Fibroblast of the conjunctiva (primary cell): ENCODE data around the gene ACSS1.

Experiments
- DNase-seq: peaks from one replicate; pipeline ENCODE4 v3.0.0-alpha.2; 2010; ENCODE audit warnings: low read depth

ACSS1 gene

DNA sequence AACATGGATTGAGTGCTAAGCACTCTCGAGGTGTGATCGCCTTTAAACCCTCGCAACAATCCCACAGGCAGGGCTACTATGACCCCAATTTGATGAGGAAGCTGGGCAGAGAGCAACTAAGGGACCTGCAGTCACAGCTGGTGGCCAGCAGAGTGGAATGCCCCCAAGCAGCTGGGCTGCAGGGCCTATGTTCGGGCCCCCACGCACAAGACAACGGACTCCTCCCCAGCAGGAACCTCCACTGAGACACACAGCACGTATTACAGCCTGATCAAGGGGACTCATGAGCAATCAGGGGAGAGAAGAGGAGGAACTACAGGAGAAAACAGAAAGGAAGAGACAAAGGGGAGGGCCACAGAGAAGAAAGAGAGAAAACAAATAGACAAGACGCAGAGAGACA lies 87.2 kb downstream of the ACSS1 start:
- DNase-seq, result no peak

DNA sequence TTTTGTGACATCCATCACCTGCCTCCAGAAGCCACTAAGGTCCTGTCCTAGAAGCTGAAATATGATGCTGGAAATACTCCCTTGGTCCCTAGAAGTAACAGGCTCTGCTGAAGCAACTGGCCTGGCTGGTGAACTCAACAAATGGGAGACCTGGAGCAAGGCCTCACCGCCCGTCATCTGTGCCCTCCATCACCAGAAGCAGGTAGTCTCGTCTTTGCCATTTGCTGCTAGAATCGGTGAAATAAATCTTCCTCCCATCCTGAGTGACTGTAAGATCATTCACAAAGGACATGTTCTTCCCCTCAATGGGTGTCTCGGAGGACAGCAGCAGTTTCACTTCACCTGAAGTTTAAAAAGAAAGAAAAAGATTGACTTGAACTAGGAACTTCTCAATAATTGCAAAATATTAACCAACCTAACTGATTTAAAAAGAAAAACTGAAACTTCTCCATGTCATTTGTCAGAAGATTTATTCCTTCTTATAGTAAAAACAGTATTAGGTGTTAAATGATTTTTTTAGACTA lies 87.8 kb downstream of the ACSS1 start:
- DNase-seq, result no peak

DNA sequence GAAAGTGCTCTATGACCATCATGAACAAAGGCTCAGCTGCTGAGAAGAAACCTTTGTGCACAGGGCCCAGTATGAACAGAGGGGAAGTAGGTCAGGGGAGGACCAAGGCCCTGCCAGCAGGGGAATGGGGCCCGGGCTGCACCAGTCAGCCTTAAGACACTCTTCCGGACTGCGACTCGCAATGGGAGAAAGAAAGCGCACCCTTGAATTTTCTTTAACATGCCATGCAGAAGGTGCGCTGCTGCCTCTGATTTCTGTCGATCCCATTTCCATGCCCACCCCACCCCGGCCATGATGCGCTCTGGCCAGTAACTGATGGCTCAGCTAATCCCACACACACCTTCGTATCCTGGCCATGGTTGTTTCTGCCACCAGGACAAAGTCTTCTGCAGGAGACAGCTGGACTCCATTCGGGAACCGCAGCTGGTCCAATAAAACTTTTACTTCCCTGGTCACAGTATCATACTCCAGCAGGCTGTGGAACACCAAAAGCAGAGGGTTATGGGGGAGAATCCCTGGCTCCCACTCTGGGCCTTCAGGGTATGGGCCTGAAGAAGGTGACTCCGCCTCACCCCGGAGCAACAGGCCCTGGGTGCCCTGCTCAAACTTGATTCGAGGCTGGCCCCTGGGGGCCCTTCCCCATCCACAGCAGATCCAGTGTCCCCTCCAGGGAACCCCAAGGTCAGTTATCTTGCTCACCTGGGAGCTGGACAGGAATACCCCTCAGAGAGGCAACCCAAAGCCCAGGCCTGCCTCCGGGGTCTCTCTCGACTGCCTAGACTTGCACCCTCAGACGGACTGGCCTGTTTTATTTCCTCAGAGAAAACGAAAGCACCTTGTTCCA lies 88.5 kb downstream of the ACSS1 start:
- no peak for DNase-seq

DNA sequence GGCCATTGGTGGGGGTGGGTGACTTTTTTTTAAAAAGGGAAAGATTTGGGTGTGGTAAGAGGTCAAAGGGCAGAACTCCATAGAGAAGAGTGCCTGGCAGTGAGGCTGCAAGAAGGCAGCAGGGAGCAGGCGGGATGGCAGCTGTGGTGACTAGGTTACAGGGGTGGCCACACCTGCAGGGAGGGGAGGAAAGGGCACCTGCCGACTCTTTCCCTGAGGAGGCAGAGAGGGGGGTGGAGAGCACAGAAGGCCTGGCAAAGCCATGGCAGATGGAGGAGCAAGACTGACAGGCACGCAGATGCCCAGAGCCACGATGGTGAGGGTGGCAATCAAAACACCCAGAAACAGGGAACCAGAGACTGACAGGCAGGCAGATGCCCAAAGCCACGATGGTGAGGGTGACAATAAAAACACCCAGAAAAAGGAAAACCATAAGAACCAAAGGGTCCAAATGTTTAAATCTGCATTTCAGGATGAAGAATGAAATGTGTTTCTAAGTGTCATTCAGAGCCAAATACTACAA lies 89.6 kb downstream of the ACSS1 start:
- DNase-seq, result no peak

DNA sequence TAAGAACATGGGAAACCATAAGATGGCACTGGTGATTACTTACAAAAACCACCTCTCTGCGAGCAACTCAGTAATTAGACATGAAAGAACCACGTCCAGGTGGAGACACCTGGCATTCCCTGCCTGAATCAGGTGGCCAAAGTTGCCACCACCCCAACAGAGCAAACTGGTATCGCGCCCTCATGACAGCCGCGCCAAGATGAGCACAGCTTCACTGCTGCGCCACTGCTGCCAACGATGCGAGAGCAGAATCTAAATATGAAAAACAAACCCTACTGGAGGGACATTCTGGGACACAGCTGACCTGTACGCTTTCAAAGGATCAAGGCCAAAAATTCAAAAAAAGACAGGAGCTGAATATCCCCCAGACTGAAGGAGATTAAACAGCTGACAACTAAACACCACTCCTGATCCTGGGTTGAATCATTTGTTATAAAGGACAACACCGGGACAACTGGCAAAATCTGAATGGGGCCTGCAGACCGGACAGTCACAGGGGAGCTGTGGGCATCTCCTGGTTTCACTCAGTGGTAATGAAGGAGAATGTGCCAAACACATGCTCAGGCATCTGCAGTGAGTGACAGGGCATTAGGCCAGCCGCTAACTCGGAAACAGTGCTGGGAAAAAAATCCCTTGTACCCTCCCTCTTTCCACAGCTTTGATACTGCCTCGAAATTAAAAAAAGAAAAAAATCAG lies 91.5 kb downstream of the ACSS1 start:
- DNase-seq, result no peak

DNA sequence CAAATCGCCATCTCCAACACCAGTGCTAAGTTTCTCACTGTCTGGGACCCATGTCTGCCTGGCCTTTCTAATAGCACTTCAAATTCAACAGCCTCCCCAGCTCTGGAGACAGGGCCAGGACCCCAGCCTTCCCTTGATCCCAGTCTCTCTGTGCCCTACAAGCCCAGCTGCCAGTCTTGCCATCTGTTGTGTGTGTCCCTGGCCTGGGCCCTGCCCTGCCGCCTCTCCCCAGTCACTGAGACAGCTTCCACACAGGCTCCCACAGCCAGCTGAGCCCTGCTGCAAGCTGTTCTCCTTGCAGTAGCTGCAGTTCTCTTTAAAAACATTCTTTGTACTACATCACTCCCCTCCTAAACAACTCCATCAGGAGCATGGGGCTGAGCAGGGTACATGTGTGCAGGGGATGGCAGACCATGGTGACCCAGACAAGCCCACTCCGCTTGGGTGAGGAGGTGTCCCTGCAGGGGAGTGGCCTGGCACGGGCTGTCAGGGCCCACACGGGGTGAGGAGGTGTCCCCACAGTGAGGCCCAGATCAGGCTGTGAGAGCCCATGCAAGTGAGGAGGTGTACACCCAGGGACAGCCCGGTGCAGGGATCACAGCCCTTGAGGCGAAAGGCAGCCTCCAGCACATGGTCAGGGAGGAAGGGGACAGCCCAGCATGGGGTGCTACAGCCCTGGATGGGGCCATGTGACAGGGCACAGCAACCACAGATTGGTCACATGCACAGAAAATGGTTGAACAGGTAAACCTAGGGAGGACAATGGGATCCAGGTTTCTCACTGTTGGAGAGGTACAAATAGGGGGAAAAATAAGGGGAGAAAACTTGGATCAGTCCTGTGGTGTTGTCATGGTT lies 92.6 kb downstream of the ACSS1 start:
- DNase-seq, result no peak

DNA sequence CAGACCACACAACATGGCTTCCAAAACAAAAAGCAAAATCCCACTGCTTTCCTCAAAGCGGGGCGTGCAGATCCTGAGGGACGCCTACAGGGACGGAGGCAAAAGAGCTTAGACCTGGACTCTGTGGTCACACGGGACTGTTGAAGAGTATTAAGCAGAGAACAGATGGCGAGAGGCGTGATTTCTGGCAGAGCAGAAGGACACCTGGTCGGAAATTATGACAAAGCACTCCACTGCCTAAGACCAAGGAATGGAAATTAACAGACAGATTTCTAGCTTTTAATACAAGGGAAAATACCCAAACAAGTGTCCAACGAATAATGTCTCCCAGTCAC lies 93.5 kb downstream of the ACSS1 start:
- no peak for DNase-seq

DNA sequence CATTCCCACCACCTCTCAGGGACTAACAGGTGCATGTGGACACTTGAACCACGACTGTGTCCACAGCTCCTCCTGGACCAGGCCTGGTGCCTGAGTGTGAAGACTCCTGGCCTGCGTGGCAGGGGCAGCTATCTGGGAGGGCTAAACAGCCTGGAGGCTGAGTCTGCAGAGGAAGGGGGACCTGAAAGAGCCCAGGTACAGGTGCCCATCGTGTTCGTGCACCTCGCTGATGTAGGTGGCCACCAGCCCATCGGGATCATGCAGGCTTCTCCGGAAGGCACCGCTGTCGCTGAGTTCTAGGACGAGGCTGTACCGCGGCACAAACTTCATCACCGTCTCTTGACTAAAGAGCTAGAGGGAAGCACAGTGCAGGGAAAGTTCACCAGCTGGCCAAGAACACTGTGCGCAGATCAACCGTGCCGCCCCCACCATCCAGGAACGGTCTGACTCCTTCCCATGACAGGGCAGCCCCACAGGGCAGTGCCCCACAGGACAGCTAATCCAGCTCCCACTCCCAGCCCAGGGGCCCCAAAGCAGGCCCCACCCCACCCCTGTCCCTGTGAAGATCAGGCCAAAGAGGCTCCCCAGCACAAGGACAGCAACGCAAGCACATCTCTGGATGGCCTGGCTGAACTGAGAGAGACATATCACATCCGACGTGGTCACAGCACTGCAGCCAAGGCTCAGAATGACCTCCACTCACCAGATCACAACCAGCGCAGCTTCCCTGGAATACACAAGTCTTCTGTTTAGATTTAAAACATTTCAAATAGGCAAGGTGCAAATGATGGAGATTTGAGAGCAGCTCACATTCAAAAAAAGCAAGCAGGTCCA lies 94.0 kb downstream of the ACSS1 start:
- DNase-seq, result no peak

DNA sequence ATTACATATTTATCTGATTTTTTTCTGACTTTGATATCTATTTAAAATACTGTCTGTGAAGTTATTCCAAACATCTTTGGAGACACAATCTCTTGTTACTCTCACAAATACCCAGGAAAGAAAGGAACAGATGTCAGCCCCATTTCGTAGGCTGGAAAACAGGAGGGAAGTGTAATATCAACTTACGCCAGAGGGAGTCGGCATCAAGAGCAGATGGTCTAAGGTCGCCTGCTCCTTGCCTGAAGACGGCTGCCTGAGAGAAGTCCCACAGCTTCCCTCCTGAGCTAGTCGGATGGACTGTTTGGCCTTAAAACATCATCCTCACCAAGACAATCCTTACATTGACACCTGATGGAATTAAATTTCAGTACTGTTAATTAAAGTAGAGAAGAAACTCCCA lies 95.4 kb downstream of the ACSS1 start:
- DNase-seq, result no peak

DNA sequence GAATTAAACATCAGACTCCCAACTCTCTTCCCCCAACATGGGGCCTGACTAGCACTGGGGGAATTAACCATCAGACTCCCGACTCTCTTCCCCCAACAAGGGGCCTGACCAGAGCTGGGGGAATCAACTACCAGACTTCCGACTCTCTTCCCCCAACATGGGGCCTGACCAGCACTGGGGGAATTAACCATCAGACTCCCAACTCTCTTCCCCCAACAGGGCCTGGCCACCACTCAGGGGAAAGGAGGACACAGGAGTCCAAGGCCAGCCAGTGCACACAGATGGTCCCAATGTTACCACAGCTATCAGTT lies 95.8 kb downstream of the ACSS1 start:
- no peak for DNase-seq

DNA sequence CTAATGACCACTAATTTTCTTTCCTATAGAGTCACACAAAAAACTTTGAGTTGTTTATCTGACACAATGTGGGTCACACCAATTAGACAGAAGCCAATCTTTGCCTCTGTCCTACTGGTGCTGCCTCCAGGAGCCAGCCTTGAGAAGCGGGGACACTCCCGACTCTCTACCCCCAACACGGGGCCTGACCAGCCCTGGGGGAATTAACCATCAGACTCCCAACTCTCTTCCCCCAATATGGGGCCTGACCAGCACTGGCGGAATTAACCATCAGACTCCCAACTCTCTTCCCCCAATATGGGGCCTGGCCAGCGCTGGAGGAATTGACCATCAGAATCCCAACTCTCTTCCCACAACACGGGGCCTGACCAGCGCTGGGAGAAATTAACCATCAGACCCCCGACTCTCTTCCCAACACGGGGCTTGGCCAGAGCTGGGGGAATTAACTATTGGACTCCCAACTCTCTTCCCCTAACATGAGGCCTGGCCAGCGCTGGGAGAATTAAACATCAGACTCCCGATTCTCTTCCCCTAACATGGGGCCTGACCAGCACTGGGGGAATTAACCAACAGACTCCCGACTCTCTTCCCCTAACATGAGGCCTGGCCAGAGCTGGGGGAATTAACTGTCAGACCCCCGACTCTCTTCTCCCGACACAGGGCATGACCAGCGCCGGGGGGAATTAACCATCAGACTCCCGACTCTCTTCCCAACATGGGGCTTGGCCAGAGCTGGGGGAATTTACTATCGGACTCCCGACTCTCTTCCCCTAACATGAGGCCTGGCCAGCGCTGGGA lies 96.4 kb downstream of the ACSS1 start:
- no peak for DNase-seq

DNA sequence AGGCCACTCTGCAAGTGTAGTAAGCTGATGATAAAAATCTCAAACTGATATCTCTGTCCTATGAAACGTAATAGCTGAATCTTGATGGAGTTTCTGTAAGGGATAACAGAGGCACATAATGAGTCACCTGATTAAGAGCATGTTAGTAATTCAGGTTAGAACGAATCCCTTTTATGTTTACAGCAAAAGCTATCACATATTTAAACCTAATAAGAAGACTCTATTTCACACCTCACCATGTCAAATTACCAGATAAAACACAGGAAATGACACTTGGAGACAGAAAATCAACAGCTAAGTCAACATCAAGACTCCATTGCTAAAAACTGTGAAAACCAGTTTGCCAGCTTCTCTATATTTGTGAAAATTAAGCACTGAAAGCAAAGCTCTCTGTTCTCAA lies 97.1 kb downstream of the ACSS1 start:
- no peak for DNase-seq

DNA sequence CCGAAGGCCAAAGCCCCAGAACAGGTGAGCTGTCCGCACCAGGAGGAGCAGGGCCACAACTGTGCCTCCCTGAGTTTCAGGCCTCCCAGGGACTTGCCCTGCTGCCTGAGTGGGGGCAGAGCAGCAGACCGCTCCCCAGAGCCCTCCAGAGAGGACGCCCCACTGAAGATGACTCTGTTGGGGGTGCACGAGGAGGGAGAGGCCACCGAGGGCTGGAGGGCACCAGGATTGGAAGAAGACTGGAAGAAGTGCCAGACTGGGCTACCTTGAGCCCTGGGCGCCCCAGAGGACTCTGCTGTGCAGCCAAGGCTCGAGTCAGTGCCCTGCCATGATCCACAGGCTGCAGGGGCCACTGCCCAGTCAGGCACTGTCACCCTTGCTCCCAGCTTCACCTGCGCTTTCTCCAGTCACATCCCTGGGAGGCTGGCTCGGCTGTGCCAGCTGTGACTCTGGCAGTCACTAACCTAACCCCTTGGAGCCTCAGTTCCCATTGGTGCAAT lies 97.6 kb downstream of the ACSS1 start:
- DNase-seq, result no peak

DNA sequence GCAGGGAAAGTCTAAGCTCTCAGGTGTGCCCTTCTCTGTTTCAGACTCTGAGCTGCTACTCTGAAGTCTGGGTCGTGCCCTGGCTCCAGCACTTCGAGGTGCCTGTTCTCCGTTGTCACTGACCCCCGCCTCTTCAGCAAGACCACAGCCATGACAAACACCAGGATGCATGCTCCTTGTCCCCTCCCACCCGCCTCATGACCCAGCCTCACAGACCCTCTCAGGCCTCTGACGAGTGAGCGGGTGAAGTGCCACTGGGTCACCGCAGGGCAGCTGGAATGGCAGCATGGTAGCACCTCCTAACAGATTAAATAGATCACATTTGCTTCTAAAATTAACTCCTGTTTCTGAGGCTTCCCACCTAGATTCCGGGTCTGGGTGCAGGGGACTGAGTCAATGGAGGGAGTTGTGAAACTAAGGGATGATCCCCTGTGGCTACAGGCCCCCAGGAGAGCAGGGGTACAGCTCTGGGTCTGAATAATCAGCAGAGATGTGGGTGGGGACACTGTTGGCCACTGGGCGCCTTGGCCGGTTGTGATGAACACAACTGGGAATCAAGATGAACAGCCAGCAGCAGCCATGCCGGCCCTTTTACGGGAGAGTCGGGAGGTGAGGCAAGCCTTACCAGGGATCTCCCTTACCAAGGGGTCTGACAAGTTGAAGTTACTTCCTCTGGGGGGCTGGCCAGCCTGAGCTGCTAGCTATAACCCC lies 98.2 kb downstream of the ACSS1 start:
- no peak for DNase-seq

DNA sequence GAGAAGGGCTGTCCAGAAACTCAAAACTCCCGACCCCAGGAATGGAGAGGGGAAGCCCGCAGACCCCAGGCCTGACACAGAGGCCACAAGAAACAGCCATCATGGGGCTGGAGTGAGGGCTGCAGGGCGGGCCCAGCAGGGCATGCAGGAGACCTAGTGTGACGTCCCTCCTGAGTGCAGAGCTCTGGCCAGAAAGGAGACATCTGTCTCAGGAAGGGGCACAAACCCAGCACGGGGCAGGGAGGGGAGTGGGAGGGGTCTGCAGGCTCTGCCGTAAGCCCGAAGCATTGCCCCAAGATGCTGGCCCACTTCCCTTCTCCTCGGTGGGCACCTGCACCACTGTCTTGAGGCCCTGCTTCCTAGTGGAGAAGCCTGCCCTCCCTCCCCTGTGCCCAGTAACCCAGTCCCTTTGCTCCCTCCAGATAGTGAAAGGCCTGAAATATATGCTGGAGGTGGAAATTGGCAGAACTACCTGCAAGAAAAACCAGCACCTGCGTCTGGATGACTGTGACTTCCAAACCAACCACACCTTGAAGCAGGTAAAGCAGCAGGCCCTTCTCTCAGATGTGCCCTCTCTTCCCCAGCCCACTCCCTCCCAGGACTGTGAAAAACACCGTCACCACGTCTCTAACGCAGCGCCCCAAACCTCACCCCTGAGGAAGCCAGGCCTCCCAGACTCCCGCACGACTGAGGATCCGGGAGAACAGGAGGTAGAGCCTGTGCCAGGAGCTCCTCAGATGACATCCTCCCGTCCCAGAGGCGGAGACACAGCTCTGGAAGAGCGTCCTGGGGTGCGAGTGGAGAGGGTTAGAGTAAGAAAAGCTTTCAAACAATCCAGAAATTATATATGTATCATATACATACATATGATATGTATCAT lies 99.2 kb downstream of the ACSS1 start:
- DNase-seq, result no peak

DNA sequence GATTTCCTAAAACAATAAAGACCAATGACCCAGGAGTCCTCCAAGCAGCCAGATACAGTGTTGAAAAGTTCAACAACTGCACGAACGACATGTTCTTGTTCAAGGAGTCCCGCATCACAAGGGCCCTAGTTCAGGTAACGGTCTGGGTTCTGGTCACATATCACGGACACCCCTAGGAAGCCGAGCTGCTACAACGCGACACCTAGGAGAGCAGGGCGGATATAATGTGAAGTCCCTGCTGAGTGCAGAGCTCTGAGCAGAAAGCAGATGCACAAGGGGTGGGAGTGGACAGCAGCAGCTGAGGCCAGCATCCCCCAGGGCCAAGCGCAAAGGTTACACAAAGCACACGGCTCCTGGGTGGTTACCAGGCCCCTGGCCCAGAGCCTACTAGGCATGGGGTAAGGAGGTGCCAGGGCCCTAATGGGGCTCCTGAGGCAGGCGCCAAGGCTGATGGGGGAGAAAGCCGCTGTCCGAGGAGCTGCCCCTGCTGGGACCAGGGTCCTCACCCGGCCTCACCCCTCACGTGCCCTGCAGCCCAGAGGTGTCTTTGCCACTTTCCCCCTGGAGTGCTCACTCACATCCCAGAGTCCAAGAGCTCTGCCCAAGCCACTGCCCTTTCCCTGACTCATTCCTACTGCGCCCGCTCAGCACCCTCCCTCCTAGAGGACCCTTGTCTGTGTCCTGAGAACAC lies 100.5 kb downstream of the ACSS1 start:
- DNase-seq, result no peak
